WTC11 (cell line): ENCODE results near the gene TNXB.

ENCODE experiments used
- CTCF ChIP-seq: fragments of 200-600 bp; IDR thresholded peaks from 2 replicates; pipeline ENCODE4 v1.8.0; 2022; ENCODE audit warnings: antibody characterized with exemption
- HMGA2 ChIP-seq: fragments of 250-450 bp; sonication (Bioruptor Pico); IDR thresholded peaks from 2 replicates; pipeline ENCODE4 v1.4.0; 2021; ENCODE audit warnings: mild to moderate bottlenecking, moderate library complexity
- JUN ChIP-seq: sonication (generic); formaldehyde crosslinking; IDR thresholded peaks from 2 replicates; pipeline ENCODE4 v1.8.0; 2023; ENCODE audit warnings: mild to moderate bottlenecking, missing genetic modification reagents
- NR2C2 ChIP-seq: sonication (generic); formaldehyde crosslinking; IDR thresholded peaks from 2 replicates; pipeline ENCODE4 v1.8.0; 2022; ENCODE audit warnings: mild to moderate bottlenecking, missing genetic modification reagents
- RELA ChIP-seq: sonication (generic); formaldehyde crosslinking; IDR thresholded peaks from 2 replicates; pipeline ENCODE4 v1.8.1; 2022; ENCODE audit warnings: missing genetic modification reagents, mild to moderate bottlenecking, borderline replicate concordance
- ZNF263 ChIP-seq: sonication (generic); formaldehyde crosslinking; IDR thresholded peaks from 2 replicates; pipeline ENCODE4 v1.8.1; 2022; ENCODE audit warnings: low read depth, mild to moderate bottlenecking, moderate library complexity, missing genetic modification reagents
- TF ChIP-seq, protein P1 (sequence below): sonication (generic); formaldehyde crosslinking; IDR thresholded peaks from 2 replicates; pipeline ENCODE4 v1.8.0; 2022; ENCODE audit warnings: mild to moderate bottlenecking, missing genetic modification reagents
- TF ChIP-seq, protein P2 (sequence below): sonication (generic); formaldehyde crosslinking; IDR thresholded peaks from 2 replicates; pipeline ENCODE4 v1.8.1; 2022; ENCODE audit warnings: mild to moderate bottlenecking, moderate library complexity, missing genetic modification reagents

DNA sequence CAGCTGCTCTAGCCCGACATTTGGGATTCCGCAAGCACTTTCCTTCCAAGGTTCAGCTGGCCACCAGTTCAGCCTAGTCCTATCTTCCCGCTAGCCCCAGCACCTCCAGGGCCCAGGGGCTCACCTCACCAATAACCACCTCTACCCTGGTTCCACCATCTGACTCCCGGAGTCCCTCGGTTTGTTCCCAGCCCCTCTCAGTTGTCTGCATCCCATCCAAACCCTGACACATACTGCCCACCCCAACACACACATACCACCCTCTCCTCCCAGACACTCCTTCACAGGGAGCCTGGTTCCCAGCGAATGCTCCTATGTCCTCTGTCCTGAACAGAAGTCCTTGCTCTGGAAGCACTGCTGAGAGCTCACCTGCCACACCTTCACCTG, 418 bp downstream of the TNXB start:
- TF ChIP-seq CTCF (no peak), ZNF263 (CRISPR knock-in tag) (no peak), JUN (no peak), RELA (CRISPR knock-in tag) (no peak), NR2C2 (no peak), HMGA2 (CRISPR knock-in tag) (no peak)
- TF ChIP-seq, protein P1, sequence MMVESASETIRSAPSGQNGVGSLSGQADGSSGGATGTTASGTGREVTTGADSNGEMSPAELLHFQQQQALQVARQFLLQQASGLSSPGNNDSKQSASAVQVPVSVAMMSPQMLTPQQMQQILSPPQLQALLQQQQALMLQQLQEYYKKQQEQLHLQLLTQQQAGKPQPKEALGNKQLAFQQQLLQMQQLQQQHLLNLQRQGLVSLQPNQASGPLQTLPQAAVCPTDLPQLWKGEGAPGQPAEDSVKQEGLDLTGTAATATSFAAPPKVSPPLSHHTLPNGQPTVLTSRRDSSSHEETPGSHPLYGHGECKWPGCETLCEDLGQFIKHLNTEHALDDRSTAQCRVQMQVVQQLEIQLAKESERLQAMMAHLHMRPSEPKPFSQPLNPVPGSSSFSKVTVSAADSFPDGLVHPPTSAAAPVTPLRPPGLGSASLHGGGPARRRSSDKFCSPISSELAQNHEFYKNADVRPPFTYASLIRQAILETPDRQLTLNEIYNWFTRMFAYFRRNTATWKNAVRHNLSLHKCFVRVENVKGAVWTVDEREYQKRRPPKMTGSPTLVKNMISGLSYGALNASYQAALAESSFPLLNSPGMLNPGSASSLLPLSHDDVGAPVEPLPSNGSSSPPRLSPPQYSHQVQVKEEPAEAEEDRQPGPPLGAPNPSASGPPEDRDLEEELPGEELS (CRISPR knock-in tag) = no peak
- TF ChIP-seq, protein P2, sequence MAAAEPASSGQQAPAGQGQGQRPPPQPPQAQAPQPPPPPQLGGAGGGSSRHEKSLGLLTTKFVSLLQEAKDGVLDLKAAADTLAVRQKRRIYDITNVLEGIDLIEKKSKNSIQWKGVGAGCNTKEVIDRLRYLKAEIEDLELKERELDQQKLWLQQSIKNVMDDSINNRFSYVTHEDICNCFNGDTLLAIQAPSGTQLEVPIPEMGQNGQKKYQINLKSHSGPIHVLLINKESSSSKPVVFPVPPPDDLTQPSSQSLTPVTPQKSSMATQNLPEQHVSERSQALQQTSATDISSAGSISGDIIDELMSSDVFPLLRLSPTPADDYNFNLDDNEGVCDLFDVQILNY (CRISPR knock-in tag) = no peak
